Measurements from ENCODE around the gene KDELR3.

The KDELR3 gene

DNA sequence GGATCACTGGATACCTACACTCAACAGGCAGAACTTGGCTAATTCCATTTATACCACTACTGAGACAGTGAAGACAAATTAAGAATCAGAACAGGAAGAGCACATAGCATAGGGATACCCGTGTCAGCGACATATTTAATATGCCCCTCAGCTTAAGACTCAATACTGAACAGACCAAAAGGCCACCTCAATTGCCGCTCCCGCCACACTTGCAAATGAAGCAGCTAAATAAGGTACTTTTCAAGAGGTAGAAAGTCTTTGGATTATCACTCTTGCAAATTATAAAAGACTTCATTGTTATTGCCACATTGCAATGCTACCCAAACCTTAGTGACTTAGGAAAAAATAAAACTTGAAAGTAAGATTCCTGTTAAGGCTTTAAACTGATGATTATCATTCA is 35.1 kb downstream of the KDELR3 start:
- no peaks in the 10 kb centered on the region for H3K9me3 Mint-ChIP-seq
- H3K27ac Mint-ChIP-seq = peak overlapping the region; percentile 30 to 100 (median 91)
- peak overlapping the region; percentile 95 to 98 (median 95) for H3K4me3 Mint-ChIP-seq
- no peaks in the 10 kb centered on the region for H3K27me3 Mint-ChIP-seq (ENCODE audit: low read depth)
- peaks cover 46% of the 10 kb centered on the region for H3K4me1 Mint-ChIP-seq
- TF ChIP-seq, protein P1, sequence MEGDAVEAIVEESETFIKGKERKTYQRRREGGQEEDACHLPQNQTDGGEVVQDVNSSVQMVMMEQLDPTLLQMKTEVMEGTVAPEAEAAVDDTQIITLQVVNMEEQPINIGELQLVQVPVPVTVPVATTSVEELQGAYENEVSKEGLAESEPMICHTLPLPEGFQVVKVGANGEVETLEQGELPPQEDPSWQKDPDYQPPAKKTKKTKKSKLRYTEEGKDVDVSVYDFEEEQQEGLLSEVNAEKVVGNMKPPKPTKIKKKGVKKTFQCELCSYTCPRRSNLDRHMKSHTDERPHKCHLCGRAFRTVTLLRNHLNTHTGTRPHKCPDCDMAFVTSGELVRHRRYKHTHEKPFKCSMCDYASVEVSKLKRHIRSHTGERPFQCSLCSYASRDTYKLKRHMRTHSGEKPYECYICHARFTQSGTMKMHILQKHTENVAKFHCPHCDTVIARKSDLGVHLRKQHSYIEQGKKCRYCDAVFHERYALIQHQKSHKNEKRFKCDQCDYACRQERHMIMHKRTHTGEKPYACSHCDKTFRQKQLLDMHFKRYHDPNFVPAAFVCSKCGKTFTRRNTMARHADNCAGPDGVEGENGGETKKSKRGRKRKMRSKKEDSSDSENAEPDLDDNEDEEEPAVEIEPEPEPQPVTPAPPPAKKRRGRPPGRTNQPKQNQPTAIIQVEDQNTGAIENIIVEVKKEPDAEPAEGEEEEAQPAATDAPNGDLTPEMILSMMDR (IDR thresholded peaks at IDR 0.05; ENCODE audit: unreplicated experiment in 3 of 3) = no peak
- H3K36me3 Mint-ChIP-seq (ENCODE audit: low read depth) = peaks cover 72% of the 10 kb centered on the region

DNA sequence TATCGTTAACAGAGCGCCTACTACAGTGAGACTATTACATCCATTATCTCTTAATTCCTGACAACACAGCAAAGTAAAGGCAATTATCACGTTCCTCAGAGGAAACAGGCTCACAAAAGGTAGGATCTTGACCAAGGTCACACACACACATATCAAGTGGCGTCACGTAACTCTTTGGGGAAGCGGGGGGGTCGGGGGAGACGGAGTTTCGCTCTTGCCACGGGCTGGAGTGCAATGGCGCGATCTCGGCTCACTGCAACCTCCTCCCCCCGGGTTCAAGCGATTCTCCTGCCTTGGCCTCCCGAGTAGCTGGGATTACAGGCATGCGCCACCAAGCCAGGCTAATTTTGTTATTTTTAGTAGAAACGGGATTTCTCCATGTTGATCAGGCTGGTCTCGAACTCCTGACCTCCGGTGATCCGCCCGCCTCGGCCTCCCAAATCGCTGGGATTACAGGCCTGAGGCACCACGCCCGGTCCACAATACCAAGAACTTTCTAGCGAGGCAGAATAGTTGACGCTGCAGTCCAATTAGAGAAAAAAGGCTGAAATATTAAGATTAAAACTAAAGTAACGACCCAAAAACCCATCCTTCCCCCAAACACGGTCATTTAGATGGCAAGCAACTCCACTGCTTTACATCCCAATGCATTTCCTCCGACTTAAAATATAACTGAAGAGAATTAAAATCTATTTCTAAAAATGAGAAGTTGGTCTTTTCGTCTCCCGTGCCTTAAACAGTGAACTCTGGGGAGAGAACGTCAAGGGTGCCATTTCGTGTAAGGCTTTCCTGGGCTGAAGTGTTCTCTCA is 37.0 kb downstream of the KDELR3 start:
- Mint-ChIP-seq H3K36me3 (ENCODE audit: low read depth) (peaks cover 54% of the 10 kb centered on the region), H3K27ac (peak overlapping the region; percentile 91 to 100 (median 99)), H3K4me3 (peak overlapping the region; percentile 95 to 98 (median 95)), H3K27me3 (ENCODE audit: low read depth) (no peaks in the 10 kb centered on the region), H3K9me3 (no peaks in the 10 kb centered on the region), H3K4me1 (peaks cover 52% of the 10 kb centered on the region)
- TF ChIP-seq, protein P1 (IDR thresholded peaks at IDR 0.05; ENCODE audit: unreplicated experiment in 3 of 3) = no peak

GRCh38 chr22:38505541-38506117 is 37.7 kb downstream of the KDELR3 start:
- TF ChIP-seq, protein P1 (IDR thresholded peaks at IDR 0.05; ENCODE audit: unreplicated experiment in 3 of 3) = no peak
- Mint-ChIP-seq H3K27ac (peak overlapping the region; percentile 100), H3K36me3 (ENCODE audit: low read depth) (peaks cover 49% of the 10 kb centered on the region), H3K4me1 (peaks cover 52% of the 10 kb centered on the region), H3K9me3 (no peaks in the 10 kb centered on the region), H3K27me3 (ENCODE audit: low read depth) (no peaks in the 10 kb centered on the region), H3K4me3 (peak overlapping the region; percentile 100)

GRCh38 chr22:38506118-38506962 is 38.4 kb downstream of the KDELR3 start, which contains the start of gene DDX17:
DDX17 (minus strand) TSS chr22:38506311.
- Mint-ChIP-seq H3K4me3 (peak within 1 kb of the TSS; percentile 100), H3K9me3 (no peaks in the 10 kb centered on the region)

GRCh38 chr22:38510416-38510970 is 42.6 kb downstream of the KDELR3 start:
- Mint-ChIP-seq H3K27me3 (ENCODE audit: low read depth) (no peaks in the 10 kb centered on the region), H3K4me1 (peaks cover 18% of the 10 kb centered on the region), H3K36me3 (ENCODE audit: low read depth) (peaks cover 3% of the 10 kb centered on the region), H3K4me3 (no peak overlapping the region), H3K9me3 (no peaks in the 10 kb centered on the region), H3K27ac (peak overlapping the region; percentile 28 to 56 (median 32))
- TF ChIP-seq, protein P1 (IDR thresholded peaks at IDR 0.05; ENCODE audit: unreplicated experiment in 3 of 3) = no peak

More at GRCh38 chr22:38506118-38506962, 38.4 kb downstream of the KDELR3 start, which contains the start of gene DDX17:
- no peaks in the 10 kb centered on the region for H3K27me3 Mint-ChIP-seq (ENCODE audit: low read depth)
- TF ChIP-seq, protein P1 (IDR thresholded peaks at IDR 0.05; ENCODE audit: unreplicated experiment in 3 of 3) = no peak
- H3K27ac Mint-ChIP-seq = peak within 1 kb of the TSS; percentile 100
- peaks cover 43% of the 10 kb centered on the region for H3K36me3 Mint-ChIP-seq (ENCODE audit: low read depth)
- H3K4me1 Mint-ChIP-seq = peaks cover 48% of the 10 kb centered on the region

Data from nephron (organoid).